Measurements from ENCODE around the gene SORCS3. TPM values are rescaled to one million over a fixed set of nuclear protein-coding genes. Genes with fewer than 3 reads are reported as not detected.

The SORCS3 gene
- polyA plus RNA-seq, 3 donors, result not detected

GRCh38 chr10:104689547-104689946 is 48.5 kb downstream of the SORCS3 start:
- Histone ChIP-seq H3K79me2 (ENCODE audit: insufficient read depth, low read length) (no peaks in the 10 kb centered on the region), H3K4me3 (replicated peaks in 1 of 3; ENCODE audit: low read depth in 2 of 3, low read length in 3 of 3) (no peak overlapping the region), H3K27me3 (ENCODE audit: control insufficient read depth in 2 of 2, insufficient read depth in 2 of 2, low read length in 2 of 2) (no peaks in the 10 kb centered on the region), H4K20me1 (ENCODE audit: insufficient read depth, low read length) (no peaks in the 10 kb centered on the region), H3K4me1 (ENCODE audit: control insufficient read depth in 1 of 2, insufficient read depth in 2 of 2, low read length in 2 of 2) (no peaks in the 10 kb centered on the region), H3K4me2 (replicated peaks; ENCODE audit: extremely low read depth, low read length, poor library complexity, severe bottlenecking) (no peak overlapping the region), H3K9me3 (replicated peaks in 1 of 2; ENCODE audit: control insufficient read depth in 1 of 2, insufficient read depth in 1 of 2, low read length in 2 of 2) (no peaks in the 10 kb centered on the region), H3K36me3 (replicated peaks in 1 of 2; ENCODE audit: control insufficient read depth in 1 of 2, insufficient read depth in 2 of 2, low read length in 2 of 2) (no peaks in the 10 kb centered on the region), H2AFZ (ENCODE audit: insufficient read depth, low read depth, low read length, poor library complexity, severe bottlenecking) (no peak overlapping the region), H3K27ac (ENCODE audit: low read depth in 1 of 2, low read length in 2 of 2) (no peak overlapping the region), H3K9ac (ENCODE audit: insufficient read depth, low read length, poor library complexity, severe bottlenecking) (no peak overlapping the region)
- H3K4me3 Mint-ChIP-seq, result no peak overlapping the region
- H3K9me3 Mint-ChIP-seq, result peaks cover 0 to 2% (median 0%) of the 10 kb centered on the region in 7 donors
- no peak for DNase-seq
- WGBS (ENCODE audit: insufficient coverage), result 100% methylated on average over 2 of the region's 3 CpGs
- H3K27ac Mint-ChIP-seq, result no peak overlapping the region
- TF ChIP-seq CTCF (IDR thresholded peaks at IDR 0.05), result no peak
- intact Hi-C loops (cut with micrococcal nuclease), result no loop called here
- peaks cover 3 to 8% (median 3%) of the 10 kb centered on the region in 3 donors for H3K27me3 Mint-ChIP-seq (ENCODE audit: low read depth in 3 of 3)
- H3K4me1 Mint-ChIP-seq, result no peaks in the 10 kb centered on the region
- no peaks in the 10 kb centered on the region for H3K36me3 Mint-ChIP-seq

GRCh38 chr10:104690101-104690500 is 49.0 kb downstream of the SORCS3 start:
- no peak for TF ChIP-seq CTCF (IDR thresholded peaks at IDR 0.05)
- Histone ChIP-seq H4K20me1 (ENCODE audit: insufficient read depth, low read length) (no peaks in the 10 kb centered on the region), H3K27ac (ENCODE audit: low read depth in 1 of 2, low read length in 2 of 2) (no peak overlapping the region), H3K9me3 (replicated peaks in 1 of 2; ENCODE audit: control insufficient read depth in 1 of 2, insufficient read depth in 1 of 2, low read length in 2 of 2) (no peaks in the 10 kb centered on the region), H3K27me3 (ENCODE audit: control insufficient read depth in 2 of 2, insufficient read depth in 2 of 2, low read length in 2 of 2) (no peaks in the 10 kb centered on the region), H3K79me2 (ENCODE audit: insufficient read depth, low read length) (no peaks in the 10 kb centered on the region), H3K36me3 (replicated peaks in 1 of 2; ENCODE audit: control insufficient read depth in 1 of 2, insufficient read depth in 2 of 2, low read length in 2 of 2) (no peaks in the 10 kb centered on the region), H3K4me2 (replicated peaks; ENCODE audit: extremely low read depth, low read length, poor library complexity, severe bottlenecking) (no peak overlapping the region), H3K4me1 (ENCODE audit: control insufficient read depth in 1 of 2, insufficient read depth in 2 of 2, low read length in 2 of 2) (no peaks in the 10 kb centered on the region), H2AFZ (ENCODE audit: insufficient read depth, low read depth, low read length, poor library complexity, severe bottlenecking) (no peak overlapping the region), H3K9ac (ENCODE audit: insufficient read depth, low read length, poor library complexity, severe bottlenecking) (no peak overlapping the region), H3K4me3 (replicated peaks in 1 of 3; ENCODE audit: low read depth in 2 of 3, low read length in 3 of 3) (no peak overlapping the region)
- WGBS (ENCODE audit: insufficient coverage), result 92% methylated on average over 3 of the region's 3 CpGs
- intact Hi-C loops (cut with micrococcal nuclease), result no loop called here
- Mint-ChIP-seq H3K27me3 (ENCODE audit: low read depth in 3 of 3) (peaks cover 3 to 8% (median 3%) of the 10 kb centered on the region in 3 donors), H3K27ac (no peak overlapping the region), H3K4me3 (no peak overlapping the region), H3K9me3 (peaks cover 0 to 2% (median 0%) of the 10 kb centered on the region in 7 donors), H3K4me1 (no peaks in the 10 kb centered on the region), H3K36me3 (no peaks in the 10 kb centered on the region)
- DNase-seq, result no peak
